Stomach (tissue), 19 donors: ENCODE results near the gene TMEM242. TPM values are rescaled to one million over a fixed set of nuclear protein-coding genes. Genes with fewer than 3 reads are reported as not detected.

Source experiments
- DNase-seq, 2 donors: peaks; one replicate each; pipeline versions ENCODE4 v3.0.0 to v3.0.0-alpha.2; 2013 to 2019
- H3K27ac ChIP-seq, 5 donors: fragments of 200-600 bp in 4 of 5; sonication (generic) in 4 of 5; one replicate each; pipeline ENCODE4 v1.5.1; 2013 to 2019; ENCODE audit warnings: mild to moderate bottlenecking in 1 of 5, moderate library complexity in 1 of 5
- H3K27me3 ChIP-seq, 3 donors: fragments of 200-600 bp; sonication (generic); one replicate each; pipeline ENCODE4 v1.5.1; 2017 to 2019; ENCODE audit warnings: mixed run types in 1 of 3
- H3K36me3 ChIP-seq, 4 donors: fragments of 200-600 bp; sonication (generic); 1 replicate in 3 of 4; 2 replicates in 1 of 4; pipeline ENCODE4 v1.5.1; 2016 to 2019
- H3K4me1 ChIP-seq, 4 donors: fragments of 200-600 bp; sonication (generic); one replicate each; pipeline ENCODE4 v1.5.1; 2016 to 2019
- H3K4me3 ChIP-seq, 4 donors: fragments of 200-600 bp; sonication (generic) in 3 of 4; one replicate each; pipeline ENCODE4 v1.5.1; 2016 to 2019; ENCODE audit warnings: mild to moderate bottlenecking in 1 of 4
- H3K9me3 ChIP-seq, 4 donors: fragments of 200-600 bp; sonication (generic); one replicate each; pipeline ENCODE4 v1.5.1; 2016 to 2019
- EP300 ChIP-seq: sonication (generic); formaldehyde crosslinking; IDR thresholded peaks from one replicate; pipeline ENCODE4 v1.6.1; 2017; ENCODE audit warnings: antibody characterized with exemption
- POLR2A ChIP-seq, 4 donors: fragments of 450-650 bp; IDR thresholded peaks; one replicate each; pipeline ENCODE4 v1.6.1; 2016; ENCODE audit warnings: antibody characterized with exemption in 4 of 4, control low read depth in 2 of 4, mild to moderate bottlenecking in 1 of 4, moderate library complexity in 1 of 4
- POLR2AphosphoS5 ChIP-seq, 3 donors: sonication (generic); formaldehyde crosslinking; IDR thresholded peaks; one replicate each; pipeline ENCODE4 v1.6.1; 2016; ENCODE audit warnings: antibody characterized with exemption in 3 of 3
- WGBS, 5 donors: extraction: QIAGEN DNeasy Blood & Tissue Kit in 3 of 5; methylation state at CpG; one replicate each; pipeline versions ENCODE4 v1.1.5 to v1.1.7; 2013 to 2018; 5-methylcytosine and 5-hydroxymethylcytosine counted together
- intact Hi-C: fragments of 100-400 bp; cut with DNase I; formaldehyde crosslinking; loops from one replicate; pipeline ENCODE4 v1.15.1; 2023; ENCODE audit warnings: low total_unique reads
- long read RNA-seq, 10 donors: transcript quantifications; one replicate each; lab custom pipeline, GENCODE V29; 2026
- polyA plus RNA-seq, 3 donors: library from polyadenylated mRNA; stranded (reverse); fragments of 200-250 nt; gene quantifications; one replicate each; pipeline ENCODE4 v1.2.3, GENCODE V29; 2013
- total RNA-seq, 5 donors: library from RNA; depleted of rRNA; stranded (reverse); fragments of >200 nt; gene quantifications; one replicate each; pipeline versions ENCODE4 v1.1.0 to v1.2.3, GENCODE V29; 2014 to 2016
- TF ChIP-seq, protein P1 (sequence below), 7 experiments: fragments of 450-650 bp in 4 of 7; fragments of 200-600 bp in 3 of 7; sonication (generic) in 3 of 7; IDR thresholded peaks; one replicate each; pipeline ENCODE4 v1.5.1; 2016 to 2019; ENCODE audit warnings: antibody characterized with exemption in 7 of 7, control low read depth in 2 of 7, mild to moderate bottlenecking in 1 of 7
- donor health status: healthy with polysubstance abuse.
- donor health status: Bipolar disorder and iron deficiency.
- donor health status: healthy.

TMEM242 gene
- total RNA-seq (10 to 100 TPM in 1 of 5 donors, 1 to 10 TPM in 1, under 1 TPM in 2, not detected in 1; 0.87 to 13.8 (median 2.9) TPM), polyA plus RNA-seq (1 to 10 TPM; 2.7 to 6.7 (median 4.4) TPM)
- long read RNA-seq, donor 1, full-length matches to known transcripts: 7 of 7 reads
- long read RNA-seq, donor 1, partial matches to known transcripts: 0 of 7 reads
- long read RNA-seq, donor 1, other reads (novel, unspliced or antisense): 0 of 7 reads
- long read RNA-seq, donor 2, full-length matches to known transcripts: 8 of 8 reads
- long read RNA-seq, donor 2, partial matches to known transcripts: 0 of 8 reads
- long read RNA-seq, donor 2, other reads (novel, unspliced or antisense): 0 of 8 reads
- long read RNA-seq, donor 3, full-length matches to known transcripts: 2 of 2 reads
- long read RNA-seq, donor 3, partial matches to known transcripts: 0 of 2 reads
- long read RNA-seq, donor 3, other reads (novel, unspliced or antisense): 0 of 2 reads
- long read RNA-seq, donor 4: 0 reads
- long read RNA-seq, donor 5, full-length matches to known transcripts: 10 of 17 reads
- long read RNA-seq, donor 5, partial matches to known transcripts: 7 of 17 reads
- long read RNA-seq, donor 5, other reads (novel, unspliced or antisense): 0 of 17 reads
- long read RNA-seq, donor 6, full-length matches to known transcripts: 14 of 37 reads
- long read RNA-seq, donor 6, partial matches to known transcripts: 23 of 37 reads
- long read RNA-seq, donor 6, other reads (novel, unspliced or antisense): 0 of 37 reads
- long read RNA-seq, donor 7, full-length matches to known transcripts: 11 of 11 reads
- long read RNA-seq, donor 7, partial matches to known transcripts: 0 of 11 reads
- long read RNA-seq, donor 7, other reads (novel, unspliced or antisense): 0 of 11 reads
- long read RNA-seq, donor 8, full-length matches to known transcripts: 7 of 13 reads
- long read RNA-seq, donor 8, partial matches to known transcripts: 6 of 13 reads
- long read RNA-seq, donor 8, other reads (novel, unspliced or antisense): 0 of 13 reads
- long read RNA-seq, donor 9, full-length matches to known transcripts: 6 of 16 reads
- long read RNA-seq, donor 9, partial matches to known transcripts: 10 of 16 reads
- long read RNA-seq, donor 9, other reads (novel, unspliced or antisense): 0 of 16 reads
- long read RNA-seq, donor 10, full-length matches to known transcripts: 6 of 6 reads
- long read RNA-seq, donor 10, partial matches to known transcripts: 0 of 6 reads
- long read RNA-seq, donor 10, other reads (novel, unspliced or antisense): 0 of 6 reads

DNA sequence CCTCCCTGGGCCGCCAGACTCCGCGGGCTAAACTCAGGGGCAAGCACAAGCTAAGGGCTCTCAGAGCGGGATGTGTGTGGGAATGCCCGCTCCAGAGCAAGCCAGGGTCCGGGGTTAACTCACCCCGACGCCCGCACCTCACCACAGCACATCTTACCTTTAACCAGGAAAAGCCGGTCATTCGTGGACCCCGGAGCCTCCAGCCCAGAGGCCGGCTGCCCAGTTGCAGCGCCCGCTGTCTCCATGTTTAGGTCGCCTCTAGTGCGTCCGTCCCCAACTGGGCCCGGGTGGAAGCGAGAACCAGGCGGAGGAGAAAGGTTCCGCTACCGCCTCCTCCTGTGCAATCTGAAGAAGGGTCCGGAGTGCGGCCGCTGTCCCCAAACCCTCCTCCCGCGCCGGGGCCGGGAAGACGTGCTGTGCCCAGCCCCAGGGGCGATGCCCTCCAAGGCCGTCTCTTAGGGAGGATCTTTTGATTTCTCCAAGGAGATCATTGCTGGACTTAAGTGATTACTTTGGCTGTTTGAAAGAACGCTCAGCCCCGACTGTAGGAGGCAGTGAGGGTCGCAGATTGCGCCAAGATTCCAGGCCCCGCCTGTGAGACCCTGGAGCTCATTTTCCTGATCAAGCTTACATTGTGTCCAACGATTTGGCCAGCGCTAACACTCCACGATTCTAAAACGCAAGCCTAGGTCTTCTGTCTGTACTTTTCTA is at the start of gene TMEM242:
TSS of gene TMEM242 (minus strand) at position 265 of the 711 bp plus-strand sequence. CDS start at position 245, 20 bp downstream.
- TF ChIP-seq EP300 (no peak), POLR2A (IDR thresholded peaks at IDR 0.05) (peak in 2 of 4 donors; percentile 67 to 70), POLR2AphosphoS5 (IDR thresholded peaks at IDR 0.05) (peak; percentile 72 to 92 (median 91))
- TF ChIP-seq, protein P1, sequence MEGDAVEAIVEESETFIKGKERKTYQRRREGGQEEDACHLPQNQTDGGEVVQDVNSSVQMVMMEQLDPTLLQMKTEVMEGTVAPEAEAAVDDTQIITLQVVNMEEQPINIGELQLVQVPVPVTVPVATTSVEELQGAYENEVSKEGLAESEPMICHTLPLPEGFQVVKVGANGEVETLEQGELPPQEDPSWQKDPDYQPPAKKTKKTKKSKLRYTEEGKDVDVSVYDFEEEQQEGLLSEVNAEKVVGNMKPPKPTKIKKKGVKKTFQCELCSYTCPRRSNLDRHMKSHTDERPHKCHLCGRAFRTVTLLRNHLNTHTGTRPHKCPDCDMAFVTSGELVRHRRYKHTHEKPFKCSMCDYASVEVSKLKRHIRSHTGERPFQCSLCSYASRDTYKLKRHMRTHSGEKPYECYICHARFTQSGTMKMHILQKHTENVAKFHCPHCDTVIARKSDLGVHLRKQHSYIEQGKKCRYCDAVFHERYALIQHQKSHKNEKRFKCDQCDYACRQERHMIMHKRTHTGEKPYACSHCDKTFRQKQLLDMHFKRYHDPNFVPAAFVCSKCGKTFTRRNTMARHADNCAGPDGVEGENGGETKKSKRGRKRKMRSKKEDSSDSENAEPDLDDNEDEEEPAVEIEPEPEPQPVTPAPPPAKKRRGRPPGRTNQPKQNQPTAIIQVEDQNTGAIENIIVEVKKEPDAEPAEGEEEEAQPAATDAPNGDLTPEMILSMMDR (IDR thresholded peaks at IDR 0.05): peak in 2 of 7 experiments; percentile 37 to 48
- peak; percentile 93 to 97 for DNase-seq
- Histone ChIP-seq H3K27ac (peak within 1 kb of the TSS; percentile 93 to 96 (median 94)), H3K9me3 (no peaks in the 10 kb centered on the region), H3K36me3 (peaks cover 3 to 30% (median 24%) of the 10 kb centered on the region in 4 donors), H3K27me3 (no peaks in the 10 kb centered on the region), H3K4me1 (peaks cover 5 to 31% (median 25%) of the 10 kb centered on the region in 4 donors), H3K4me3 (peak within 1 kb of the TSS; percentile 59 to 84 (median 76))
- intact Hi-C loops: no loop called here
- WGBS, 5 donors: 0 to 1% (median 0%) methylated on average over 31 to 42 of the region's 42 CpGs

DNA sequence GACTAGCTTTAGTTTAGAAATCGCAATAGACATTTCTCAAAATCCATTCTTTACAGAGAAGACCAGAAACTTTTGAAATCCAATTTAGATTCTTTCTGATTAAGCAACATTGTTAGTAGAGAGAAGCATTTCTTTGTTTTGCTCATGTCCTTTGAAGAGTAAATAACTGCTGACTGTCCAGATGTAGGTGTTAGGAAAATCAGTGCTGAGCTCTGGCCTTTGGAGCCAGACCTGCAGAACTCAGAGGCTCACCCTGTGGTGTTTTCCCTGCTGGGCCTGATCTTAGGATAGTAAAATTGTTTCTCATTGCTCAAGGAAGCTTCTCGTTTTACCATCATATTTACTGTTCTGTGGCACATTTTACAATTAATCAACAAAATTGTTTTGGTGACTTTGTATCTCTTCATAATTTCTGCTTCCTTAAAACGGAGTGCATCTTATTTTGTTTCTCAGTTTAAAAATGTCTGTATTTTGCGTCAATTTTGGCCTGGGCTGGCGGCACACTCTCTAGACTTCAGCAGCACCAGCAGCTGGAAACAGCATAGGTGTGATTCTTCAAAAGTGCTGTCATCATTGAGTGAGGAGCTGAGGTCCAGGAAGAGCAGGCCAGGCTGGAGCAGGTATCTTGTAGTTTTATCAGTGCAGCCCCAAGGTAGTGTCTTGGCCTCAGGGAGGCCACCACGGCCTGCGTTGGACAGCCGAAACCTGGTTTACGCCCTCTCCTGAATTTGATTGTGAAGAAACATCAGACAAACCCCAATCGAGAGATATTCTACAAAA is 49.4 kb upstream of the TMEM242 start:
- TF ChIP-seq EP300 (no peak), POLR2A (IDR thresholded peaks at IDR 0.05) (no peak), POLR2AphosphoS5 (IDR thresholded peaks at IDR 0.05) (no peak)
- TF ChIP-seq, protein P1 (IDR thresholded peaks at IDR 0.05): no peak
- no peak overlapping the region for H3K4me3 ChIP-seq
- 87 to 94% (median 91%) methylated on average over 10 of the region's 10 CpGs for WGBS, 5 donors
- H3K27ac ChIP-seq: no peak overlapping the region
- DNase-seq: no peak
- H3K4me1 ChIP-seq: no peaks in the 10 kb centered on the region
- intact Hi-C loops: no loop called here
- H3K36me3 ChIP-seq: no peaks in the 10 kb centered on the region
- H3K9me3 ChIP-seq: no peaks in the 10 kb centered on the region
- H3K27me3 ChIP-seq: no peaks in the 10 kb centered on the region

DNA sequence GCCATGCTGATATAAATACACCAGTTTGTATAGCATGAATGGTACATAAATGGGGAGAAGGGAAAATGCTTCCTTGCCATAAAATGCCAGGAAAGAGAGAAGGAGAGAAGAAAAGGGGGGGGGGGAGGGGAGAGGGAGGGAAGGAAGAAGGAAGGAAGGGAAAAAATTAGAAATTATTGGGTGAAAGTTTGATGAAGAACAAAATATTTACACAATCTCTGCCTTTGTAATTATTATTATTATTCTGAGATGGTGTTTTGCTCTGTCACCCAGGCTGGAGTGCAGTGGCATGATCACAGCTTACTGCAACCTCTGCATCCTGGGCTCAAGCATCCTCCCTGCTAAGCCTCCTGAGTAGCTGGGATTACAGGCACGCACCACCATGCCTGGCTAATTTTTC is 47.4 kb upstream of the TMEM242 start:
- TF ChIP-seq POLR2AphosphoS5 (IDR thresholded peaks at IDR 0.05): no peak
- no peaks in the 10 kb centered on the region for H3K36me3 ChIP-seq
- no peak overlapping the region for H3K4me3 ChIP-seq
- H3K4me1 ChIP-seq: no peaks in the 10 kb centered on the region
- no peak for DNase-seq
- 86 to 100% (median 92%) methylated on average over 1 of the region's 1 CpG for WGBS, 5 donors
- peaks cover 0 to 8% (median 0%) of the 10 kb centered on the region in 3 donors for H3K27me3 ChIP-seq
- no peak overlapping the region for H3K27ac ChIP-seq
- no peaks in the 10 kb centered on the region for H3K9me3 ChIP-seq
- intact Hi-C loops: no loop called here
